Left cardiac atrium (tissue), 4 donors: Measurements from ENCODE around the gene MDP1. TPM values are rescaled to one million over a fixed set of nuclear protein-coding genes. Genes with fewer than 3 reads are reported as not detected.

Experiments
- ATAC-seq, 2 donors: fragments of 200-7000 bp; cut with Tn5 transposase; one replicate each; pipeline ENCODE4 v1.9.1; 2020; ENCODE audit warnings: mild to moderate bottlenecking in 2 of 2, moderate library complexity in 2 of 2
- DNase-seq: peaks from one replicate; pipeline ENCODE4 v3.0.0-alpha.2; 2020
- intact Hi-C, 2 donors: fragments of 100-400 bp; cut with DNase I; formaldehyde crosslinking; loops; one replicate each; pipeline versions ENCODE4 v1.14.1 to v1.15.1; 2022 to 2023
- long read RNA-seq: library from polyadenylated mRNA; unstranded; transcript quantifications from one replicate; pipeline ENCODE4 v2.0.0, GENCODE V29; 2021
- total RNA-seq, 2 donors: library from RNA; stranded (reverse); fragmentation: NEBNext Ultra II Directional; extraction: Animal tissue kit (Norgen Biotek cat#: 25700); gene quantifications; one replicate each; pipeline ENCODE4 v1.2.1, GENCODE V29; 2021
- donor health status: DM: no; HTN: yes; CAD: no.
- donor health status: DM: no; HTN: yes; CAD: no; lungs with severe emphysema.
- donor health status: DM: yes; HTN: yes; CAD: no.
- donor health status: Dilated cardiomyopathy.

The MDP1 gene
- total RNA-seq: 10 to 100 TPM; 14.5 to 18.2 TPM
- long read RNA-seq, partial matches to known transcripts: 0 of 3 reads
- long read RNA-seq, other reads (novel, unspliced or antisense): 0 of 3 reads

DNA sequence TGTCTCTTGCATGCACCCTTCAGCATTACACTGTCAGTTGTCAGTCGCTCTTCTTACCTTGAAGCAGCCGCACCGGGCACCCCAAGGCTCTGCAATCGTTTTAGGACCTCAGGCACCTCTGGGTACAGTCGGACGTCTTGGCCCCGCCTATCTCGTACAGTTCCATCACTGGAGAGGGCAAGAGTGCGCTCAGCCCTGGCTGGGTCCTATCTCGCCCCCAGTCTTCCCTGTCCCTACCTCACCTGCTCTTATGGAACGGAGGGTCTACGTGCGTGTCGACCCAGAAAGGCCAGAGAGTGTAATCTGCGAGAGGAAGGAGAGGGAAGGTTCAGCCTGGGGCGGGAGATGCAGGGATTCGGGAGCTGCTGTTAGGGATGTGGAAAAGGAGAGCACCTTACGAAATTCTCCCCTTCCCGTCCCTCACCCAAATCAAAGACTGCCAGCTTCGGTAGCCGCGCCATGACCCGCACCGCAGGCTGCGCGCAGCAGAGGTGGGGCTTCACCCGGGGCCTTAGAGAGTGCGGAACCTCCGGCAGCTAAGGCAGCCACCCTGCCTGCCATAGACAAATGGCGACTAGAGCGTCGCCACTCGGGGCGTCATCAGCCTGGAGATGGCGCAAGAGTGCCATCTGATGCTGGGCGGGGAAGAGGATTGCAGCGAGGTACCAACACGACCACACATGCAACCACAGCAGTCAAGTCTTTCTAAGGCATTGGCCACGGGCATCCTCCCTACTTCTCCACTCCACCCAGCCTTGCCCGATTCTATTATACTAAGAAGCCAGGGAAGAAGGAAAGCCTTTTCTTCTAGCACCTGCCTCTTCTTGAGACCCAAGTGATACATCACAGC is at the start of gene MDP1:
Gene MDP1 (minus strand): TSS at position 572 of the 850 bp plus-strand sequence. CDS start 111 bp downstream, at position 461.
- DNase-seq: peak; percentile 89
- ATAC-seq: peak; percentile 74 to 80
- intact Hi-C loops: no loop called here

DNA sequence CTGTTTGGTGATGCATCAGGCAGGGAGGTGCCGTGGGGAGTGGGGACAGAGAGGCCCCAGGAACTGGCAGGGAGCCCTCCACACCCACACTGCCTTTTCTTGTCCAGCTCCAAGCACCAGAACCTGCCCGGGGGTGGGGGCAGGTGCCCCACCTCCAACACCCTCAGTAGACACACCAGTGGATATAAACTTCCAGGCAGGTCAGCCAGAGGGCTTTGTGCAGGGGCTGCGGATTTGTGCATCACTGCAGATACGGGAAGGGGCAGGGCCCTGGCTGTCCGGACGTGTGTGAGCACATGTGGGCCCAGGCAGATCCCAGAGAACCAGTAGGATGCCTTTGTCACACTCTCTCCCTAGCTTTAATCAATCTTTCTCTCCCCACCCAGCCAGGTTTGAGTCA is 48.4 kb upstream of the MDP1 start:
- intact Hi-C loops: no loop called here
- DNase-seq (peak; percentile 26), ATAC-seq (peak; percentile 38 to 49)

DNA sequence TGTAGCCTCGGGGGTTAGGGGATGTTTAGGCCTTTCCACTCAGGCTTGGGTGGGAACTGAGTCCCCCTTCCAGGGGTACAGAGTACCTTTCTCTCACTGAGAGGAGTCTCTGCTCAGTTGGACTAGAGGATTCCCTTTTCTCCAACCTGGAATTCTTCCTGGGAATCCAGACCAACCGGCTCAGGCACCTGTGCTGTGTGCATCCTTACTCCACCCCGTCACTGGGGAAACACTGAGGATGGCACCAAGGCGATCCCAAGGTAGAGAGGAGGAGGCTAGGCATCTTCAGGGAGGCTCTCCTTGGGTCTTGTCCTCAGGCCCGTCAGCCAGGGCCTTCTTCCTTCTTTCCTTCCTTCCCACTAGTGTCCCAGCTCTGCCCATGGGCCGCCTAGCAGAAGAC is 48.0 kb upstream of the MDP1 start:
- intact Hi-C loops: no loop called here
- DNase-seq (peak; percentile 9), ATAC-seq (no peak)

DNA sequence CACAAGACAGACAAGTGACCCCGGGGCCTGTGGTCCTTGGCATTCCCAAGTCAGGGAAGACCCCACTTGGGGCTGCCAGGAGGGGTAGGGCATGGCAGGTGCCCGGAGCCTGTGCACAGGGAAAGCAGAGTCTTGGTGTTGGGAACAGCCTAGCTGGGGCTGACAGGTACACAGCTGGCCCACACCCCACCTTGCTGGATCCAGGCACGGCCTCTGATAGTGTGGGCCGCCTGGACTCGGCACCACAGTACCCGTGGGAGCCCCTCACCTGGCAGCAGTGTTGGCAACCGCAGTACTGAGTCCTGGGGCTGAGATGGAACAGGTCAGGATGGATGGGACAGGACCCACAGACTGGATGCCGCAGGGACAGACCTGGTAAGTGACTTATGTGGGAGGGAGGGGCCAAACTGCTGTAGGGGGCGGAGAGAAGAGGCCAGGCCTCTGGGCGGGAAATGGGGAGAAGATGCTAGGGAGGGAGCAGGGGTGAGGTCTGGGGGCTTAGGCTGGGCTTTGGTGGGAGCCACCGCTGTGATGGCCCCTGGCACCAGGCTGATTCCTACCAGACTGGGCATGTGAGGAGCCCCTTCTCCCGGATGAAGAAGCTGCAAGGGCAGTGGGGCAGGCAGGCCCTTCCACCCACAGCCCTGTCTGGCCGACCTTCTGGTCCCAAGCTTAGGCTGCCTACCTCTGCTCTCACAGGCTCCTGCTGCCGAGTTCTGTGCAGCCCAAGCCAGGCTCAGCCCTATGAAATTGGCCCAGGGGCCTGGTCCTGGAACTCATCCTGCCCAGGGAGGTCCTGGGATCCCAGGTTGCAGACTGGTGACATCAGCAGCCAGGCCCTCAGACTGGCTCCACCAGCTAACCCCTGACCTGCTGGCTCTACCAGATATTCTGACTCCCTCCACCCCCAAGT is 47.2 kb upstream of the MDP1 start, which contains the start of gene TGM1:
Gene TGM1 (minus strand): TSS at position 357 of the 913 bp plus-strand sequence. CDS start 825 bp downstream, outside the sequence.
- intact Hi-C loops: no loop called here
- ATAC-seq (peak; percentile 27 to 29), DNase-seq (peak; percentile 19)

DNA sequence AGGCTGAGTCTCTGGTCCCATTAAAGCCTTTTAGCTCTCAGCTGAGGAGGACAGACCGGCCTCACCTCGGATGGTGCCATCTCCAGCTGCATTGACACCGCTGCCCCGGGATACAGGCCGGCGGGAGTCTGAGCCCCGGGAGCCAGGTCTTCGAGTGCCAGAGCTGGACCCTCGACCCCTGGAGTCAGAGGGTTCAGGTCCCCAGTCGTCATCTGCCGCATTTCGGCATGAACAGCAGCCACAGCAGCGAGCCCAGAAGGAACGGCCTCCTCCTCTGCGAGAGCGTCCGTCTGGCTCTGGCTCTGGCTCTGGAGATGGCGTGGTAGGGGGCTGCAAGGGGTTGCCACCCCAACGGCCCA is 46.1 kb upstream of the MDP1 start:
- ATAC-seq (no peak), DNase-seq (peak; percentile 17)
- intact Hi-C loops: no loop called here

DNA sequence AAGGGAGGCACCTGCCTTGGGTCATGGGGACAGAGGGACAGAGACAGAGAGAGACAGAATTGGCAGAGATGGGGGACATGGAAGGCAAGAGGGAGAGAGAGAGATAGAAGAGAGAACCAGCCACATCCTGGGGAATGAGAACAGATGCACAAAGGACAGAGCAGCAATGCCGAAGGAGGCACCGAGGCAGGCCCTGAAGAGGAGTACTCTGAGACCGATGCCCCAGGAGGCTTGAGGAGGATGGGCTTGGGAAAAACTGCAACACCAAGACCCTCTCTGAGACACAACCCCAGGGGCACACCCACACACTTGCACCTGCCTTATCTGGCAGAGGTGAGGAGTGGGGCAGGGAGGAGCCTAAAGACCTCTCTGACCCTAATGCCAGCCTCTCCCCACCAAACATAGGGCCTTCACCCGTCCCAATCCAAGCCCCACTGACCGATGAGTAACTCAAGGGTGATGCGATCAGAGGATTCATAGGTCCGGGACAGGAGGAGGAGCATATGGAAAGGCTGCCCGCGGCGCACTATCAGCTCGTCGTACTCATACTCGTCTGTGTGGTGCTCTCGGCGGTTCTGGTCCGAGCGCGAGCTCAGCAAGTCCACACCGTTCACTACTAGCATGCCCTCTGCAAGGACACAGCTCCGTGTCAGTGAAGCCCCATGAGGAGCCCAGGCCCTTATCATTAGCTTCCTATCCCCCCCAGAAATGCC is 45.5 kb upstream of the MDP1 start:
- peak in 1 of 2 donors; percentile 16 for ATAC-seq
- intact Hi-C loops: no loop called here
- DNase-seq: peak; percentile 21

DNA sequence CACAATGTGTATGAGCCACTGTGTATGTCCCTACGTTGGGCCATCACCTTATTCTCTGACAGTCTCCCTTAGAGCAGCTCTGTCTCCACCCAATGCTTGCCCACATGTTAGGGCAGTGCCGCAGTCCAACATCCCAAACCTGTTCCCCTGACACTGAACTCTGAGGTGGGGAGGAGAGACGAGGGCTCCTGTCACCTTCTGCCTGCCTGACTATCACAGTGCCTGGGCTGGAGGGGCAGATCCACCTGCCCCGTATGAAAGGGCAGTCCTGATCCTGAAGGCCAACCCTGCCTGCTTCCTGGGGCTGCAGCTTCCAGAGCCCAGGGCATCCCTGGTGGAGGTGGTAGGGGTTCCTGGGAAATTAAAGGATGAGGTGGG is 44.9 kb upstream of the MDP1 start:
- DNase-seq (peak; percentile 3), ATAC-seq (no peak)
- intact Hi-C loops: no loop called here

DNA sequence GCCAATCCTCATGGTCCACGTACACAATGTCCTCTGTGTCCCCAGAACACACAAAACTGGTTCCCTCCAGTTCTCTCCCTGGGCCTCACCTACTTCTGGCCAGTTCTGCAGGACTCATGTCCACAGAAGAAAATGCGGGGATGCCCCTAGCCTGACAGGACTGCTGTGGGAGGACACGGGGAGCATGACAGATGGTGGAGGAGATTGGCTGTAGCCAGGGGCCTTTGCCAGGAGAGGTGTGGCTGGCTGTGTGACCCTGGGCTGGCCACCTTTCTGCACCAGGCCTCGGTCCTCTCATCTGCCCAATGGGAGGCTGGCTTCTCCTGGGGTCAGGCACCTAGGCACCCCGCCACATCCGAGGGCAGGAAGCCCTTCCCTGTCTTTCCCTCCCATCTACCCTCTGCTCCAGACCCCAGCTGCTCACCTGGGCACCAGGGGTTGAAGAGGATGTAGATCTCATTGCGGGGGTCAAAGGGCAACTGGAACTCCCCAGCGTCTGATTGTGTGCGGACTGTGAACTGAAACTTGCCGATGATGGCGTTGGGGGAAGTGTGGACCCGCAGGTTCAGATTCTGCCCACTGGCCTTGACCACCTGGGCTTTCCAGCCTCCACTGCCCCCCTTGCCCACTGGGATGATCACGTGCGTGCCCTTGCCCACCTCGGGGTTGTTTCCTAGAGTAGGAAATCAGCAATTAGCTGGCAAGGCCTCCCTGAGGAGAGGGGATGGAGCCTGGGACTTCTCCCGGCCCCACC is 44.3 kb upstream of the MDP1 start:
- intact Hi-C loops: no loop called here

DNA sequence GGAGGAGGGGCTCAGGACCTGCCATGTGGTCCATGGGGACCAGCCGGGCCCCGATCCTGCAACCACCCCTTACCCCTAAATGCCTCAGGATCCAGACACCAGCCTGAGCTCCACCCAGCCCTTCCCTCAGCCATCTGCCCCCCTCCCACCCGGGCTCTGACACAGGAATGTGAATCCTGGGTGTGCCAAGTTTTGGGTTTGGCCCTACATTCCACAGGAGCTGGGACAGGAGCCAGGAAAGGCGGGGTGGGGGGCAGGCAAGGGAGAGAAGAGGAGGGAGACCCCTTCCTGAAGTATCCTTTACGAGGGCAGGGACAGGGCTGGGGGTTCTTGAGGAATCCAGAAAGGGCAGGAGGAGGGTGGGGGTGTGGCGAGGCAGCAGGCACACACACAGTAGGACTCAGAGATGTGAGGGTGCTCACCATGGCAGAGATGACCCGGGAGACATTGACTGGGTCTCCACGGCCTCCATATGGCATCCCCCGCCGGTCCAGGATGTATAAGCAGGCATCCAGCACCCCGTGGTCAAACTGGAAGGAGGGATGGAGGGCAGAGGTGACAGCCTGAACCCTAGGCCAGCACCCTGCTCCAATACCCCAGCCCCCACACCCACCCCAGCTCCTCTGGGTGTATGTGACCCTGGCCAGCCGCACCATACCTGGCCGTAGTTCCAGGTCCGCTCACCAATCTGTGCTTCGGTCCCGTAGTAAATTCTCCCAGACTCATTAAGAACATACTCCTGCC is 43.6 kb upstream of the MDP1 start:
- peak; percentile 21 to 31 for ATAC-seq
- peak; percentile 38 for DNase-seq

More for the DNA sequence above, 44.3 kb upstream of the MDP1 start:
- ATAC-seq (no peak), DNase-seq (peak; percentile 12)

DNA sequence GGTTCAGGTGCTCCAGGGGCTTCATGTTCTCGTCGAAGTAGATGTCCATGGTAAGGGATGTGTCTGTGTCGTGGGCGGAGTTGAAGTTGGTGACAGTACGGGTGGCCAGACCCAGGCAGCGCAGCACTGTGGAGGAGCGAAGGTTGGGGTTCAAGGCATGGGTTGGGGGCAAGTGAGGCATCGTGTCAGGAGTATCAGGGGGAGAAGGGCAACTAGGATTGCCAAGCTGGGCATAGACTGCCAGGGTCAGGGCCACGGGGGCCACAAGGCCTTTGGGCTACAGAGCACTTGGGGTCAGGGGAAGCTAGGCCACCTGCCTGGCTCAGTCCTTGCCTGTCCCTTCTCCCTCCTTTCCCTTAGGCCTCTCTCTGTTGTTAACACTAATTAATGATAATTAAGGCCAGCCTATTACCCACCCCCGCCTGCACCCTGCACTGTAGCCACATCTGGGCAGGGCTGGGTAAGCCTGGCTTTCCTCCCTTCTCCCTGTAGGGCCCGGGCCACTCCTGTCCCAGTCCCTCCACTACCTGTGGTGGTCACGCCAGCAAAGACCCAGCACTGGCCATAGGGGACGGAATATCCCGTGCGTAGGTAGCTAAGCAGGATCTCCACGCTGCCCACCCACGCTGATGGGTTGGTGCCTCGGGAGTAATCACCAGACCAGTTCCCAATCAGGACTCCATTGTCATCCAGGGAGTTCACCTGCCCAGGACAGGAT is 42.8 kb upstream of the MDP1 start:
- DNase-seq: peak; percentile 15
- intact Hi-C loops: no loop called here
- peak in 1 of 2 donors; percentile 4 for ATAC-seq

More for the DNA sequence above, 43.6 kb upstream of the MDP1 start:
- intact Hi-C loops: no loop called here

DNA sequence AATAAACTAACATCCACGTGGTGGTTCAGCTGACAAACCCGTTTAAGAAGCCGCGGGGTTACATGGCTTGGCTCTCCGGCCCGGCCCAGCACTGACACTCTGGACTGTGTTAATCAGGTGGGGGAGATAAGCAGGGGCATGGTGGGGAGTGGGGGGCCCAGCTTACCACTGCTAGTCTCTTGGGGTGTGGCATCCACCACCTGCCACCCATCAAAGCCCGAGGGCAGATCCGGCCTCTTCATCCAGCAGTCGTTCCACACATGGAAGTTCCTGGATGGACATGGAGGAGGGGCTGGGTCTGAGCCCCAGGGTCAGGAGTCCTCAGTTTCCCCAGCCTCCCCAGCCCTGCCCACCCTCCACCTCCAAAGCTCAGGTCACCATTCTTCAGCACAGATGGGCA is 42.3 kb upstream of the MDP1 start:
- ATAC-seq (no peak), DNase-seq (peak; percentile 10)
- intact Hi-C loops: no loop called here

DNA sequence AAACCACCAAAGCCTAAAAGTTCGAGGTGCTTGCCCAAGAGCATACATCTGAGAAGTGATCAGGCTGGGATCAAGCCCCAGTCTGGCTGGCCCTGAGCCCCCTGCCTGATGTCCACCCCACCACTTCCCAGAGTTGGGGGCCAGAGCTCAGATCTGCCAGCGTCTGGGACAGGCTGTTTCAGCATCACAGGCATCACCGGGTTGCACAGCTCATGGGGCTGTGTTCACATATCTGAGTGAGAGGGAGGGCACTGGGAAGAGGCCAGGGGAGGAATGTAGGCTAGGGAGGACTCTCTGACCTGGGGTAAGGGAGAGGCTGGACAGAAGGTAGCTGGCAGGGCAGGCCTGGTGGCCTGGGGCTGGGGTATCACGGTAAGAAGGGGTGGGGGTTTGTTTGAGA is 41.1 kb upstream of the MDP1 start:
- DNase-seq (peak; percentile 18), ATAC-seq (no peak)
- intact Hi-C loops: no loop called here

DNA sequence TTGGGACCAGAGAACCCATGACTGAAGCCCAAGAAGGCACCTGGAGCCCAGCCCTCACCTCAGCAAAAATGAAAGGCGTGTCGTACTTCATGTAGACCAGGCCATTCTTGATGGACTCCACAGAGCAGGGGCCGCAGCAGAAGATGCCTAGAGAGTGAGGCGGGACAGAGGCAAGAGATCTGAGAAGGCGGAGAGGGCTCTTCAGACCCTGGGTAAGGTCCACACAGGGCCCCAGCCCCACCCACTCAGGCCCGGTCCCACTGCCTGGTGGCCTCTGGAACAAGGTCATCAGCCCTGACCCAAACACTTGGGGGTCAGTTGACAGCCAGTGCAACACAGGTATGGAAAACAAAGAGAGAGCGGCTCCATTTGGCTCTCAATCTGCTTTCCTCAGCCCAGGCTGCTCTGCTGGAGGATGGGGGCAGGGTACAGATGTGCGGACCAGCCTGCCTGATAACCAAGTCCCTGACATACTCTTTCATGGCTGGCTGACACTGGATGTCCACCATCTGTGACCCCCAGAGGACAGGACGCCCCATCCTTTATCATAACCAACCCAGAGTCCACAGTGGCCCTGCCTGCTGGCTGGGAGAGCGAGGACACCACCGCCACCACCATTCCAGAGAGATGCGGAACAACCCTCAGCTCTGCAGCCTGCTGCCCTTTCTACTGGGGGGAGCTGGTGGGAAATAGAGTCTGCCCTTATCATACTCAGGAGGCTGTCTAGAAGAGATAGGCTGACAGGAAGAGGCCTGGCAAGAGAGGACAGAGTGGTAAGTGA is 40.3 kb upstream of the MDP1 start:
- ATAC-seq: no peak
- intact Hi-C loops: no loop called here

DNA sequence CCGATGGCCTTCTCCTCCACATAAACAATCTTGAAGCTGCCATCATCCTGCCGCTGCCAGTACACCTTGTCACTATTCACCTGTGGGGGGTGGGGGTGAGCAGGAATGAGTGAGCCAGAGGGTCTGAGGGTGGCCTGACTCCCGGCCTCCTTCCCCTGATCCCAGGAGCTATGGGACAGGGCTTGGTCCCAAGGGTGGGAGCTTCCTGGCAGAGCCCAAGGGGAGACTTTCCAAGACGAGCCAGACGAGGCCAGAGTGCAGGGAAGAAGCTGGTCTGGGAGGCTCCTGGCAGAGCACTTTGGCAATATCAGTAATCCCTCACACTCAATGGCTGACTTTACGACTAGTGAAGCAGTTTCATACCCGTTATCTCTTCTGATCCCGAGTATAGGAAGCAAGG is 39.6 kb upstream of the MDP1 start:
- DNase-seq (peak; percentile 17), ATAC-seq (no peak)
- intact Hi-C loops: no loop called here

More for the DNA sequence above, 40.3 kb upstream of the MDP1 start:
- DNase-seq: peak; percentile 15

DNA sequence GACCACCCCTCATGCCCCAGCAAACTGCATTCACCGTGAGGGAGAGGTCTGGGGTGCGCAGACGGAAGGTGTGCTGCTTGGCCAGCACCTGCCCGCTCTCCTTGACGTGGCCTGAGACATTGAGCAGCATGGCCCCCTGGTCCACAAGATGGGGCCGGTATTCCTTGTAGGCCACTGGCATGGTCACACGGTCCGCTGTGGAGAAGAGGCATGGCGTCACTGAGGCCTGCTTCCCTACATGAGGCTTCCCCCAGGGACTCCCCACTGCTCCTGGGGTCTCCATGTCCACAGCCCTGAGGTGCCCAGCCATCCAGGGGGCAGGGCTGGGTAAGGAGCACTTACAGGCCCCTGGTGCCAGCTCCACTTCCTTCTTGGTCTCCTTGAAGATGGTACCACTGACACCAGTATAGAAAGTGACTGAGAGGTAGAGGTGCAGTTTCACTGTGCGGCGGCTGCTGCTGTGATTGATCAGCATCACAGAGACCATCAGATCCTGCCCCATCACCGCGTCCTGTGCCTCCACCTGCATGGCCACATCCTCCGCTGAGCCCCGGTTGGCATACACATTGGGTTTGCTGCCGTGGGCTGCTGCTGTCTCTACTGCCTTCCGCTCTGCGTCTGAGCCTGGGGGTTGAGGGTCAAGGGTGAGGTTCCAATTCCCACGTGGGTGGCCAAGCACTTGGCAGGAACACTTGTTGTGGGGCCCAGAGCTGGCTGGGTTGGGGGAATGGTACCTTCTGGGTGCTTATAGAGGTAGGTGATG is 38.9 kb upstream of the MDP1 start:
- DNase-seq (peak; percentile 12), ATAC-seq (no peak)
- intact Hi-C loops: no loop called here

DNA sequence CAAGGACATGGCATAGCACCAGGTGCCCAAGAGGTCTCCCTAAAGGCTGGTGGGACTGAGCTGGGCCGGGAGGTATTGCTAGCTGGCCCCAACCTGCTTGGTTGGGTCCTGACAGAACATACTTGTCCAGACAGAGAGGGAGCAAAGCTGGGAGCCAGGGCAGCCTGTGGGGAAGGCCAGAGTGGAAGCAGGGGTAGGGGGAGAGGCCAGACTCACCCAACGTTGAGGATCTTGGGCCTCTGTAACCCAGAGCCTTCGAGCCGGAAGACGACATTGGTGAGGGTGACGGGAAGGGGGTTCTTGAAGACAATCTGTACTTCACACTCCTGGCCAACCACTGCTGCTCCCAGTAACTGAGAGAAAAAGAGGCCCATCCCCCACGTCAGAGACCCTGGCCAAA is 38.1 kb upstream of the MDP1 start:
- no peak for ATAC-seq
- DNase-seq: no peak
- intact Hi-C loops: no loop called here
